GM23338 (cell line): ENCODE measurements around the gene KLK5. TPM values are rescaled to one million over a fixed set of nuclear protein-coding genes. Genes with fewer than 3 reads are reported as not detected.

Experiments used
- ATAC-seq: fragments of 200-7000 bp; cut with Tn5 transposase; 3 replicates; pipeline ENCODE4 v1.9.1; 2020
- DNase-seq: peaks from one replicate; pipeline ENCODE4 v3.0.0-alpha.2; 2015; ENCODE audit warnings: low spot score
- H2AFZ ChIP-seq: fragments of 200-600 bp; sonication (generic); 2 replicates; pipeline ENCODE4 v1.8.0; 2016; ENCODE audit warnings: antibody characterized with exemption, mild to moderate bottlenecking, moderate library complexity
- H3F3A ChIP-seq: fragments of 200-600 bp; sonication (generic); replicated peaks from 2 replicates; pipeline ENCODE4 v1.8.0; 2017; ENCODE audit warnings: antibody characterized with exemption, mixed run types, low read depth
- H3K27ac ChIP-seq: fragments of 200-600 bp; sonication (generic); 2 replicates; pipeline ENCODE4 v1.6.1; 2016; ENCODE audit warnings: low read depth
- H3K27me3 ChIP-seq: fragments of 200-600 bp; sonication (generic); 2 replicates; pipeline ENCODE4 v1.8.0; 2016; ENCODE audit warnings: mild to moderate bottlenecking, mixed run types, moderate library complexity; ENCODE audit not compliant: insufficient read depth
- H3K36me3 ChIP-seq: fragments of 200-600 bp; sonication (generic); 2 replicates; pipeline ENCODE4 v1.8.0; 2016; ENCODE audit warnings: mild to moderate bottlenecking; ENCODE audit not compliant: insufficient read depth
- H3K4me1 ChIP-seq: fragments of 200-600 bp; sonication (generic); 2 replicates; pipeline ENCODE4 v1.8.0; 2016; ENCODE audit warnings: mild to moderate bottlenecking, moderate library complexity; ENCODE audit not compliant: insufficient read depth
- H3K4me2 ChIP-seq: fragments of 200-600 bp; sonication (generic); 2 replicates; pipeline ENCODE4 v1.7.1; 2017; ENCODE audit warnings: mixed run types
- H3K4me3 ChIP-seq: fragments of 200-600 bp; sonication (generic); 2 replicates; pipeline ENCODE4 v1.6.1; 2016; ENCODE audit warnings: mixed run types
- H3K79me2 ChIP-seq: fragments of 200-600 bp; sonication (generic); replicated peaks from 2 replicates; pipeline ENCODE4 v1.8.0; 2017; ENCODE audit warnings: mild to moderate bottlenecking; ENCODE audit not compliant: insufficient read depth
- H3K9me2 ChIP-seq: fragments of 200-600 bp; sonication (generic); 2 replicates; pipeline ENCODE4 v1.8.0; 2017; ENCODE audit not compliant: insufficient read depth
- H4K20me1 ChIP-seq: fragments of 200-600 bp; sonication (generic); replicated peaks from 2 replicates; pipeline ENCODE4 v1.8.0; 2017; ENCODE audit warnings: mild to moderate bottlenecking; ENCODE audit not compliant: insufficient read depth
- H3K27ac Mint-ChIP-seq: 2 replicates; pipeline ENCODE4 v1.8.0; 2020; ENCODE audit warnings: inconsistent platforms, mild to moderate bottlenecking, moderate library complexity, mixed read lengths
- H3K27me3 Mint-ChIP-seq: 3 replicates; pipeline ENCODE4 v1.8.0; 2022; ENCODE audit warnings: low read depth, mild to moderate bottlenecking, moderate library complexity, mixed read lengths, inconsistent platforms; ENCODE audit not compliant: insufficient read depth, poor library complexity
- H3K36me3 Mint-ChIP-seq: 3 replicates; pipeline ENCODE4 v1.8.0; 2021; ENCODE audit warnings: low read depth, mild to moderate bottlenecking, inconsistent platforms, moderate library complexity, mixed read lengths
- H3K4me1 Mint-ChIP-seq: 3 replicates; pipeline ENCODE4 v1.8.0; 2020; ENCODE audit warnings: mild to moderate bottlenecking, inconsistent platforms, mixed read lengths
- H3K4me3 Mint-ChIP-seq: 3 replicates; pipeline ENCODE4 v1.8.0; 2021; ENCODE audit warnings: moderate library complexity, mild to moderate bottlenecking, inconsistent platforms, mixed read lengths
- H3K9me3 Mint-ChIP-seq: 3 replicates; pipeline ENCODE4 v1.8.0; 2020; ENCODE audit warnings: moderate library complexity, mild to moderate bottlenecking, inconsistent platforms, mixed read lengths
- CREB1 ChIP-seq: fragments of 250-450 bp; sonication (Bioruptor Pico); IDR thresholded peaks from 2 replicates; pipeline ENCODE4 v1.5.0; 2020; ENCODE audit warnings: low read depth, mild to moderate bottlenecking, moderate library complexity
- JUNB ChIP-seq: IDR thresholded peaks from one replicate; pipeline ENCODE4 v1.6.1; 2016; ENCODE audit warnings: antibody characterized with exemption; ENCODE audit not compliant: unreplicated experiment
- NANOG ChIP-seq: IDR thresholded peaks from 2 replicates; pipeline ENCODE4 v1.6.1; 2016; ENCODE audit warnings: antibody characterized with exemption, borderline replicate concordance
- POLR2AphosphoS5 ChIP-seq: IDR thresholded peaks from 2 replicates; pipeline ENCODE4 v1.6.1; 2016; ENCODE audit warnings: antibody characterized with exemption, low read depth
- ZNF114 ChIP-seq: fragments of 250-450 bp; sonication (Bioruptor Pico); IDR thresholded peaks from 2 replicates; pipeline ENCODE4 v1.5.0; 2020; ENCODE audit warnings: mild to moderate bottlenecking, moderate library complexity
- polyA plus RNA-seq: library from polyadenylated mRNA; unstranded; fragments of >200 nt; fragmentation: Nextera tagmentation; extraction: Ambion mirVana; gene quantifications from 2 replicates; pipeline ENCODE4 v1.2.1, GENCODE V29; 2016
- total RNA-seq: library from RNA; depleted of rRNA; stranded (reverse); fragments of >200 nt; shearing (Covaris generic); gene quantifications from 2 replicates; pipeline ENCODE4 v1.2.3, GENCODE V29; 2014
- TF ChIP-seq, protein P1 (sequence below): IDR thresholded peaks from one replicate; pipeline ENCODE4 v1.6.1; 2018; ENCODE audit warnings: antibody characterized with exemption; ENCODE audit not compliant: unreplicated experiment
- TF ChIP-seq, protein P2 (sequence below), 2 experiments: fragments of 200-600 bp in 1 of 2; sonication (generic) in 1 of 2; conservative IDR thresholded peaks; 2 replicates each; pipeline versions ENCODE4 v1.5.1 to v1.6.1; 2016 to 2017; ENCODE audit warnings: antibody characterized with exemption in 2 of 2, low read depth in 2 of 2, mild to moderate bottlenecking in 2 of 2, moderate library complexity in 1 of 2

The KLK5 gene
- total and polyA plus RNA-seq, 2 experiments from 2014 or later: 0.66 TPM; not detected in 1

DNA sequence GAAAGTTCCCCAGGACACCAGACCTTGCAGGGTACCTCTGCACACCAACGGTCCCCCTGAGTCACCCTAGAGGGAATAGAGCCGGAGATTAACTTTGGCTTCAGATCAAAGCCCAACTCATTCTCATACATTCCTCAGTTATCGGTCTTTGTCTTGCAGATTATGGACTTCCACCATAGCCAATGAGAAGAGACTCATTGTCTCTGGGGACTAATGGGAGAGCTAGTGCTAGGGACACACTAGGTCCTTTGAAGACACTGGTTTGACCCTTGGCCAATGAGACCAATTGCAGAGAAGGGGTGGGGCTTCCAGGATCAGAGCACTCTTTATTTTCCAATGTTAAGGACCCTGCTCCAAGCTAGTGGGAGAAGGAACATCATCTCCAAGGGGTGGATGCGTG is 24.8 kb upstream of the KLK5 start:
- peaks cover 16% of the 10 kb centered on the region for H3K4me1 ChIP-seq
- no peak overlapping the region for H3K27ac ChIP-seq
- DNase-seq: no peak
- H4K20me1 ChIP-seq: no peaks in the 10 kb centered on the region
- no peaks in the 10 kb centered on the region for H3K36me3 ChIP-seq
- H3K27ac Mint-ChIP-seq: no peak overlapping the region
- ATAC-seq: no peak
- no peaks in the 10 kb centered on the region for H3K79me2 ChIP-seq
- no peaks in the 10 kb centered on the region; the same call in 2 of the 3 replicates for H3K9me3 Mint-ChIP-seq
- H3K4me3 Mint-ChIP-seq: no peak overlapping the region
- peaks cover 33% of the 10 kb centered on the region for H3K4me1 Mint-ChIP-seq
- H3K27me3 Mint-ChIP-seq: peaks cover 5% of the 10 kb centered on the region
- no peak overlapping the region for H3K4me2 ChIP-seq
- H3K36me3 Mint-ChIP-seq: no peaks in the 10 kb centered on the region; the same call in 2 of the 3 replicates
- no peaks in the 10 kb centered on the region for H3K9me2 ChIP-seq
- no peak overlapping the region for H3K4me3 ChIP-seq
- no peak overlapping the region for H2AFZ ChIP-seq
- TF ChIP-seq CREB1 (CRISPR knock-in tag): no peak
- no peaks in the 10 kb centered on the region for H3F3A ChIP-seq
- no peaks in the 10 kb centered on the region for H3K27me3 ChIP-seq

- no peaks in the 10 kb centered on the region for H3K27me3 ChIP-seq
- H3F3A ChIP-seq: no peaks in the 10 kb centered on the region
- Mint-ChIP-seq H3K9me3 (no peaks in the 10 kb centered on the region; the same call in 2 of the 3 replicates), H3K27ac (peak overlapping the region; percentile 30; the same call in 1 of the 2 replicates), H3K27me3 (peaks cover 5% of the 10 kb centered on the region), H3K4me1 (peaks cover 32% of the 10 kb centered on the region), H3K4me3 (no peak overlapping the region; the same call in 2 of the 3 replicates), H3K36me3 (no peaks in the 10 kb centered on the region; the same call in 2 of the 3 replicates)
- no peaks in the 10 kb centered on the region for H3K79me2 ChIP-seq
- no peak overlapping the region; the same call in 1 of the 2 replicates for H2AFZ ChIP-seq
- H3K27ac ChIP-seq: no peak overlapping the region
- H3K4me3 ChIP-seq: no peak overlapping the region
- no peaks in the 10 kb centered on the region for H4K20me1 ChIP-seq
- no peaks in the 10 kb centered on the region for H3K9me2 ChIP-seq
- peak overlapping the region; percentile 40 for H3K4me2 ChIP-seq
- H3K36me3 ChIP-seq: no peaks in the 10 kb centered on the region
- ATAC-seq (peak; percentile 74), DNase-seq (peak; percentile 74)
- TF ChIP-seq, protein P1, sequence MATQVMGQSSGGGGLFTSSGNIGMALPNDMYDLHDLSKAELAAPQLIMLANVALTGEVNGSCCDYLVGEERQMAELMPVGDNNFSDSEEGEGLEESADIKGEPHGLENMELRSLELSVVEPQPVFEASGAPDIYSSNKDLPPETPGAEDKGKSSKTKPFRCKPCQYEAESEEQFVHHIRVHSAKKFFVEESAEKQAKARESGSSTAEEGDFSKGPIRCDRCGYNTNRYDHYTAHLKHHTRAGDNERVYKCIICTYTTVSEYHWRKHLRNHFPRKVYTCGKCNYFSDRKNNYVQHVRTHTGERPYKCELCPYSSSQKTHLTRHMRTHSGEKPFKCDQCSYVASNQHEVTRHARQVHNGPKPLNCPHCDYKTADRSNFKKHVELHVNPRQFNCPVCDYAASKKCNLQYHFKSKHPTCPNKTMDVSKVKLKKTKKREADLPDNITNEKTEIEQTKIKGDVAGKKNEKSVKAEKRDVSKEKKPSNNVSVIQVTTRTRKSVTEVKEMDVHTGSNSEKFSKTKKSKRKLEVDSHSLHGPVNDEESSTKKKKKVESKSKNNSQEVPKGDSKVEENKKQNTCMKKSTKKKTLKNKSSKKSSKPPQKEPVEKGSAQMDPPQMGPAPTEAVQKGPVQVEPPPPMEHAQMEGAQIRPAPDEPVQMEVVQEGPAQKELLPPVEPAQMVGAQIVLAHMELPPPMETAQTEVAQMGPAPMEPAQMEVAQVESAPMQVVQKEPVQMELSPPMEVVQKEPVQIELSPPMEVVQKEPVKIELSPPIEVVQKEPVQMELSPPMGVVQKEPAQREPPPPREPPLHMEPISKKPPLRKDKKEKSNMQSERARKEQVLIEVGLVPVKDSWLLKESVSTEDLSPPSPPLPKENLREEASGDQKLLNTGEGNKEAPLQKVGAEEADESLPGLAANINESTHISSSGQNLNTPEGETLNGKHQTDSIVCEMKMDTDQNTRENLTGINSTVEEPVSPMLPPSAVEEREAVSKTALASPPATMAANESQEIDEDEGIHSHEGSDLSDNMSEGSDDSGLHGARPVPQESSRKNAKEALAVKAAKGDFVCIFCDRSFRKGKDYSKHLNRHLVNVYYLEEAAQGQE: no peak
- no peak for TF ChIP-seq POLR2AphosphoS5
- TF ChIP-seq CREB1 (CRISPR knock-in tag): no peak
- TF ChIP-seq JUNB: no peak
- no peak for TF ChIP-seq NANOG
- TF ChIP-seq, protein P2, sequence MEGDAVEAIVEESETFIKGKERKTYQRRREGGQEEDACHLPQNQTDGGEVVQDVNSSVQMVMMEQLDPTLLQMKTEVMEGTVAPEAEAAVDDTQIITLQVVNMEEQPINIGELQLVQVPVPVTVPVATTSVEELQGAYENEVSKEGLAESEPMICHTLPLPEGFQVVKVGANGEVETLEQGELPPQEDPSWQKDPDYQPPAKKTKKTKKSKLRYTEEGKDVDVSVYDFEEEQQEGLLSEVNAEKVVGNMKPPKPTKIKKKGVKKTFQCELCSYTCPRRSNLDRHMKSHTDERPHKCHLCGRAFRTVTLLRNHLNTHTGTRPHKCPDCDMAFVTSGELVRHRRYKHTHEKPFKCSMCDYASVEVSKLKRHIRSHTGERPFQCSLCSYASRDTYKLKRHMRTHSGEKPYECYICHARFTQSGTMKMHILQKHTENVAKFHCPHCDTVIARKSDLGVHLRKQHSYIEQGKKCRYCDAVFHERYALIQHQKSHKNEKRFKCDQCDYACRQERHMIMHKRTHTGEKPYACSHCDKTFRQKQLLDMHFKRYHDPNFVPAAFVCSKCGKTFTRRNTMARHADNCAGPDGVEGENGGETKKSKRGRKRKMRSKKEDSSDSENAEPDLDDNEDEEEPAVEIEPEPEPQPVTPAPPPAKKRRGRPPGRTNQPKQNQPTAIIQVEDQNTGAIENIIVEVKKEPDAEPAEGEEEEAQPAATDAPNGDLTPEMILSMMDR (conservative IDR thresholded peaks at IDR 0.05; ENCODE audit: low read depth in 2 of 2): no peak
- TF ChIP-seq ZNF114 (CRISPR knock-in tag): no peak
- peaks cover 16% of the 10 kb centered on the region for H3K4me1 ChIP-seq
Observed at GRCh38 chr19:50975766-50976165, 22.9 kb upstream of the KLK5 start.
